Measurements from ENCODE around the gene TTC29.
"Not testable (repeated sequence)": the region's sequence is repeated elsewhere in the genome, so short reads cannot be mapped to it uniquely, and the experiment has no call there.

Gene TTC29

GRCh38 chr4:146852360-146852759, 93.3 kb downstream of the TTC29 start:
- DNase-seq = no peak

- no peak for DNase-seq
Observed at GRCh38 chr4:146847345-146847744, 98.3 kb downstream of the TTC29 start.

GRCh38 chr4:146846882-146847281, 98.8 kb downstream of the TTC29 start:
- DNase-seq = no peak

GRCh38 chr4:146844761-146845160, 100.9 kb downstream of the TTC29 start:
- DNase-seq = no peak

- DNase-seq = no peak
Observed at GRCh38 chr4:146842876-146843275, 102.8 kb downstream of the TTC29 start.

GRCh38 chr4:146840731-146841130, 104.9 kb downstream of the TTC29 start:
- no peak for DNase-seq

GRCh38 chr4:146835096-146835495, 110.6 kb downstream of the TTC29 start:
- DNase-seq = no peak

- no peak for DNase-seq
Observed at GRCh38 chr4:146834263-146835034, 111.2 kb downstream of the TTC29 start.

GRCh38 chr4:146833530-146833929, 112.1 kb downstream of the TTC29 start:
- no peak for DNase-seq

- not testable (repeated sequence) for DNase-seq
Observed at GRCh38 chr4:146822980-146823379, 122.7 kb downstream of the TTC29 start.

GRCh38 chr4:146814750-146815149, 130.9 kb downstream of the TTC29 start:
- DNase-seq = no peak

- no peak for DNase-seq
Observed at GRCh38 chr4:146795711-146796110, 150.0 kb downstream of the TTC29 start.

GRCh38 chr4:146793727-146794126, 151.9 kb downstream of the TTC29 start:
- no peak for DNase-seq

- DNase-seq = no peak
Observed at GRCh38 chr4:146791439-146791838, 154.2 kb downstream of the TTC29 start.

GRCh38 chr4:146790515-146790914, 155.1 kb downstream of the TTC29 start:
- no peak for DNase-seq

GRCh38 chr4:146787731-146788130, 157.9 kb downstream of the TTC29 start:
- DNase-seq = no peak

- no peak for DNase-seq
Observed at GRCh38 chr4:146776691-146777090, 169.0 kb downstream of the TTC29 start.

- no peak for DNase-seq
Observed at GRCh38 chr4:146763560-146763959, 182.1 kb downstream of the TTC29 start.

- no peak for DNase-seq
Observed at GRCh38 chr4:146762016-146762415, 183.6 kb downstream of the TTC29 start.

- DNase-seq = no peak
Observed at GRCh38 chr4:146742416-146742815, 203.2 kb downstream of the TTC29 start.

- no peak for DNase-seq
Observed at GRCh38 chr4:146739182-146739581, 206.5 kb downstream of the TTC29 start.

GRCh38 chr4:146723519-146723918, 222.1 kb downstream of the TTC29 start:
- not testable (repeated sequence) for DNase-seq

- DNase-seq = no peak
Observed at GRCh38 chr4:146709956-146710355, 235.7 kb downstream of the TTC29 start.

GRCh38 chr4:146699910-146700309, 245.8 kb downstream of the TTC29 start:
- no peak for DNase-seq

All from SHP77 treated with DMSO at 0.1 percent for 48 hours (cell line).